HK-2 (cell line): Measurements from ENCODE around the gene DGCR8.
A peak's percentile ranks its signal among the peaks of the same experiment; 100 is the strongest.

ENCODE experiments used
- DNase-seq: peaks from one replicate; pipeline ENCODE4 v3.0.0-alpha.2; 2018; ENCODE audit not compliant: unreplicated experiment

Gene DGCR8

DNA sequence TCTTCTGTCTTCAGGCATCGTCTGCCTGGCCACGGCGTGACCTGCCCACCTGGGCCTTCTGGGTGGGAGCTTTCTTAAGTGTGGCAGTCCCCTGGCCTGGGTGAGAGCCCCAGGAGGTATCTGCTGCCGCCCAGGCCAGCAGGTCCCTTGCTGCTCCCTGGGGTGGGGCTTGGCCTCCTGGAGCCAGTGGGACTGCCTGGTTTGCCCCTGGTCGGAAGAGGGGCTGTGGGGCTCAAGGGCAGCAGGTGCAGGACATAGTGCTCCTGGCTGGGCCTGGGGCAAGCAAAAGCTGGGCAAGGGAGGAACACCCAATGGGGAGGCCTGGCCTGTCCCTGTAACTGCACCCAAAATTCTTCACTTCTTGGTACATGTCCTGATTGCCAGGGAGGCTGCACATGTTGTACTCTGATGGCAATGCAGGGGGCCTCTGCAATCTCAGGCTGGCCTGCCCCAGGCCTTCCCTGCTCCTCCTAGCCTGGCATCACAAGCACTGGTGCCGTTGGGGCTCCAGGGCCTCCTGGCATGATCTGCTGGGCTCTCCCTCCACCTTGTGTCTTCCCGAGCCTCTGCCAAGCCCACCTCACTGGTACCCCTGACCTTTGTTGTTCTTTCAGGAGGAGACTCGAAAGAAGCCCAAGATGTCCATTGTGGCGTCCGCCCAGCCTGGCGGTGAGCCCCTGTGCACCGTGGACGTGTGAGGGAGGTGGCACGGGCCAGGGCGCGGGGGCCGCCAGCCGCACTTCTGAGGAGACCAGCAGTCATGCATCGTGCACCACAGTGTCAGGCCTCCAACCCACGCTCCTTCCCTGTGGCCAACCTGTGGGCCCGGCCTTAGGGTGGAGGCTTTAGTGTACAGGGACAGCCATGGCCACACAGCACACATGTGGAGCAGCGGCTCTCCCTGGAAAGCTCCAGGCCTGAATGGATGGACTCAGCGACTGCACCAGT, 29.6 kb downstream of the DGCR8 start:
- no peak for DNase-seq

DNA sequence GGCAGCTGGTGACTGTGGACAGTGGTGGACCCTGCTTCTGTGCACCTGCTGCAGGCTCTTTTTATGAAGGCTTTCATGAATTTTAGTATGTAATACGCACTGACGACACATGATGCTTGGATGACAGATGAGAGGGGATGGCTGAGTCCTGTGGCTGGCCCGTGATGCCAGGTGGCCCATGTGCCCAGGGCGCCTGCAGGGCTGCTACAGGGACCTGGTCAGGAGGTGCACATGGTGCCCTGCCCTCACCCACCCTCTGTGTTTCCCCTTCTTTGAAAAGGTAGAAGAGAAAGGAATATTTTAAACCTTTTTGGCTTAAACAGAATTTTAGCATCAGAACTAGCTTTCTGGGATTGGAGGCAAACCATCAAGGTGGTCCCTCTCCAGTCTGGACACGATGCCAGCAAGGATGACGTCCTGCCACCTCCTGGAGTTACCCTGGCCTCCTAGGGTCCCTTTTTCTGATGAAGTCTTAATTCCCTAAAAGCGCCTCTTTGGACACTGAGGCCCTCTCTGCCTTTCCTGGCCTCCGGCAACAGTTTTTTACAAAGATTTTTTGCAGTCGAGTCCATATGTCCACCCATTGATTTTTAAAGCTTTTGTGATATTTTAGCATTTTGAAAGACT, 30.4 kb downstream of the DGCR8 start:
- no peak for DNase-seq

DNA sequence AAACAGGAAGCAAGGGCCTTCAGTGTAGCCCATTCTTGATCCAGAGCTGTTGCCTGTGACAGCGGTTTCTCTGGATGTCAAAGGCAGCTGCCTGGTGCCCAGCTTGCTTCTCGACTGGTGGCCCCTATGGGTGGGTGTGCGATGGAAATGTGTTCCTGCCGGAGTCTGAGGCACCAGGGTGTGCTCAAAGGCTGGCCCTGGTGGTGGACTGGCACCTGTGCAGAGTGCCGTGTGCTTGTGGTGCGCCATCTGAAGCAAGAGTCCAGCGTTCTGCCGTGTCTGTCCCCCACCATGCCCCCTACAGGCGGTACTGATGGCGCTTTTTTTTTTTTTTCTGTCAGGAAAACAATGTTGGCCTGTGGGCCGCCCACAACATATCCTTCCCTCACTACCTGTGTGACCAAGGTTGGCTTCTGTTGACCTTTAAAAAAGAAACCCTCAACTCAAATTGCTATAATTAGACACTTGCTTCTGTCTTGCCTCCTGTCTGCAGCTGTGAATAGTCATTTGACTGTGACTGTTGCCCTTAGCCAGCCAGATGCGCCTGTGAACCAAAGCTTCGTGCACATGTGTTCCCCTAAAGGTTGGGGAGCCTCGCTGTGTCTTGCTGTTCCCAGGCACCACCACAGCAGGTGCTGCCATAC, 31.1 kb downstream of the DGCR8 start:
- DNase-seq, result no peak

DNA sequence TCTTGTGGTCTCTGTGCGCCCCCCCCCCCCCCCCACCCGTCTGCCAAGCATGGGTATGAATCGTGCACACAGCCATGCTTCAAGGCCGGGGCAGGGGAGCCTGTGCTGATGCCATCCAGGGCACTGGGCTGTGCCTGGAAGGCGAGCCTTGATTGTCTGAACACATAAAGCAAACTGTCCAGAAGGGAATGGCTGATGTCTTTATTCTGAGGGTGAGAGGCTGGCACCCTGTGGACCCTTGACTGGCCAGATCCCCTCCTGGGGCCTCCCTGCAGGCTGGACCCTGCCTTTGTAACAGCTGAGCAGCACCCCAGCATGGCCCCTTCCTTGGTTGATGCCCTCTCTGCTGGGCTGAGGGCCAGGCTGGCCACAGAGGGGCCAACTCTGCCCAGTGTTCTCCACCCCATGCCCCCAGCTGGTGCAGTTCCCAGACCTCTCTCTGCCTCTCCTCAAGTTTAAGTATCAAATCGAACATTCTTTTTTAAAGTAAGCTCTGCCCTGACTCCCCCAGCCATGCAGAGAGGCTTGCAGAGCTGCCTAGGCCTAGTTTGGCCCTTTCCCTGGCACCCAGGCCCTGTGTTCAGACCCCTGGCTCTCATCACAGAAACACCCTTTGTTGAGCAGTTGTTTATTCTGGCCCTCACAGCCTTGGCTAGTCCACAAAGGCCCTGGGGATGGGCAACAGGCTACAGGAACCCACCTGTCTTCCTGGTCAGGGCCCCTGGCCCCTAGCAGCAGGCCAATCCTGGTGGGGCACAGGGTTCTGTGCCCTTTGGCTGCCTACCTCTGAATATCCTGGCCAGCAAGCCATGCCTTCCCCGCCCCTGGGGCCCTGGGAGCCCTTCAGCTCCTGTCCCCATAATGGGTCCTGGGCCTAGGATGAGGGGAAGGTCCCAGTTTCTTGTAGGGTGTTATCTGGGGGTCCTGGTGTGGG, 31.9 kb downstream of the DGCR8 start:
- no peak for DNase-seq

DNA sequence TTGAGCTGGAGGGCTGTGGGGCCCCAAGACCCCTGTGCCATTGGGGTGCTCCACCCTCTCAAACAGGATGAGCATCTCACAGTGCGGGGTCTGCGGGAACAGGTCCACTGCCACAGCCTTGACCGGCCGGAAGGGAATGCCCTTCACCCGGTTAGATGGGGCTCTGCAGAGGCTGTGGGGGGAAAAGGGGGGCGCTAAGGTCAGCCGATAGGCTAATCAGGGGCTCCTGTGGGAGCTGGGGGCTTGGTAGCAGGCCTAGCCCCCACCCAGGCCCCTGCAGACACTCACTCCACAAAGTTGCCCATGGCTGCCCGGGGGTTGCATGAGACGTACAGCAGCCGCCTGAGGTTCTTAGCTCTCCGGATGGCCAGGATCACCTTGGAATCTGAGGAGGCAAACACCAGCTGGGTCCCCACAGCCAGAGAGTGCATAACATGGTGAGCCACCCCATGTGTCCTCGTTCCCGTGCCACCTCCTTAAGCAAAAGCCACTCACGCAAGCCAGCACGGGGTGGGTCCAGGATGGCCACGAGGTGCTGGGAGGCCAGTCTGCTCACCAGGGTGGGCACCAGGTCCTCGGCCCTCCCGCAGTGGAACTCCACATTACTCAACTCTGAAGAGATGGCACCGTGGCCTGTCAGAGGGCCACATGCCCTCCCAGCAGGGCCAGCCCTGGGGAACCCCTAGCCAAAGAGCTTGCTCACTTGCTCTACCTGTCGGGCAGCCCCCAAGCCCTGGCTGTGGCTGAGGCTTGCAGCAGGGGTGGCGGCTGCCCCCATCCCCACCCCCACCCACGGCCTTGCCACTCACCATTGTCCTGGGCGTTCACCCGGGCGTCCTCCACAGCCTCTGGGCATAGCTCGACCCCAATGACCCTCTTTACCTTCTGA, 32.8 kb downstream of the DGCR8 start:
- DNase-seq, result no peak

DNA sequence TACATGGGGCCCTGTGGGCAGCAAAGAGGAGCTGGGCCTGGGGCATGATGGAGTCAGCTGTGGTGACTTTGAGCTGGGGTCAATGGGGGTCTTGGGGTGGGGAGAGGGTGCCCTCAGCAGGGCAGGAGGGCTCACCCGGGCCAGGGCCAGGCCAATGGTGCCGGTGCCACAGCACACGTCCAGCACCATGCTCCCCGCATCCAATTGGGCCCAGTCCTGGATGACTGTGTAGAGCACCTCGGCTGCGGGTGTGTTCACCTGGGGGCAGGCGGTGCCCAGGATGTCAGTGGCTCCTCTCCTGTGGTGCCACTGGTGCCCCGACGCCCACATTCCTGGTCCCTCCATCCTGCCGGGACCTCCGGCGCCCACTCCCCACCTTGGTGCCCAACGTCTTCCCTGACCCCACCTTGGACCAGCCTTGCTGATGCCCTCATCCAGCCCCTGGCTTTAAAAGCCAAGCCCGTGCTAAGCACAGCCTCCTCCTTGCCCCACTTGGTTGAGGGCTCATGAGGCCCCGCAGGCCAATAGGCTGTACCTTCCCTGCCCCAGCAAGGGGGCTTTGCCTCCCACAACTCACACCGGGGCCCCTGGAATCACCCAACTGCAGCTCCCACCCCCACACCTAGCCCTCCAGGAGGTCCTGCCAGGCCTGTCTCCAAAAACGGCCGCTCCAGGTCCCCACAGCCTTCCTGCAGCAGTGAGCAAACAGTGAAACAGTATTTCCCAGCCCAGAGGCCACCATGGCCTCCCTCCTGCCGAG, 33.7 kb downstream of the DGCR8 start:
- DNase-seq, result no peak

DNA sequence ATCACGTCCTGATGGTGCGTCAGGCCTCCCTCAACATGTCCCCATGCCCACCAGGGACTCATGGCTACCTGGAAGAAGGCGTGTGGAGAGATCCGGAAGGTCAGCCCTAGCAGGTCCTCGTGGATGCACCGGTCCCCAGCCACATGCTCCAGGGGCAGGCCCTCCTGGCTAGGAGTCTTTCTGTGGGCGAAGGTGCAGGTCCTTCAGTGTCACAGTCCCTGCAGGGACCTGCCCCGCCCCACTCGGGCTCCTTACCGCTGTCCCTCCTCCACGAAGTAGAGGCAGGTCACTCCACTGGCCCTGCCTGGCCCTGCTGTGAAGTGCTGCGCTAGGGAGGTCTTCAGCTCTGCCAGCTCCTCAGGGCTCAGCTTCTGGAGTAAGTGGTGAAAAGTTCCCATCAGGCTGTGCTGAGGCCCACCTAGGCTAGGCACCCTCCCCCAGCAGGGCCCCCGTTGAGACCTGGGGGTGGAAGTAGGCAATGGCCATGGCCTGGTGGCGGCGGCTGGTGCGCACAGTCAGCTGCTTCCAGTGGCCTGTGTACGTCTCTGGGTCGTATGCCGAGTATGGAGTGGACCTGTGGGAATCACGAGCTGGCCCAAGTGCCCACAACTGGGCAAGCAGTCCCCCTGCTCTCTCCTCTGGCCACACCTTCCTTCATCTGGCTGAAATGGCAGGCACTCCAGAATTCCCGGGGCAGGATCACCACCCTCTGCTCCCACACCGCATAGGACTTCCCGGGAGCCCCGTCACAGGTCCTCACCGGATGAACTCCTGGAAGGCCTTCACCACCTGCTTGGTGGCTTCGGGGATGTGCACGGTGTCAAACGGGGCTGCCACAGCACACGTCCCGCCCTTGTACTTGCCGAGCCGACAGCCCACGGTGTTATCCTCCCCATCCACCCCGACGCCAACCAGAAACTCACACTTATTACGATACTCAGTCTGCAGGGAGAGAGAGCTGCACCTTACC, 34.8 kb downstream of the DGCR8 start:
- DNase-seq, result no peak

DNA sequence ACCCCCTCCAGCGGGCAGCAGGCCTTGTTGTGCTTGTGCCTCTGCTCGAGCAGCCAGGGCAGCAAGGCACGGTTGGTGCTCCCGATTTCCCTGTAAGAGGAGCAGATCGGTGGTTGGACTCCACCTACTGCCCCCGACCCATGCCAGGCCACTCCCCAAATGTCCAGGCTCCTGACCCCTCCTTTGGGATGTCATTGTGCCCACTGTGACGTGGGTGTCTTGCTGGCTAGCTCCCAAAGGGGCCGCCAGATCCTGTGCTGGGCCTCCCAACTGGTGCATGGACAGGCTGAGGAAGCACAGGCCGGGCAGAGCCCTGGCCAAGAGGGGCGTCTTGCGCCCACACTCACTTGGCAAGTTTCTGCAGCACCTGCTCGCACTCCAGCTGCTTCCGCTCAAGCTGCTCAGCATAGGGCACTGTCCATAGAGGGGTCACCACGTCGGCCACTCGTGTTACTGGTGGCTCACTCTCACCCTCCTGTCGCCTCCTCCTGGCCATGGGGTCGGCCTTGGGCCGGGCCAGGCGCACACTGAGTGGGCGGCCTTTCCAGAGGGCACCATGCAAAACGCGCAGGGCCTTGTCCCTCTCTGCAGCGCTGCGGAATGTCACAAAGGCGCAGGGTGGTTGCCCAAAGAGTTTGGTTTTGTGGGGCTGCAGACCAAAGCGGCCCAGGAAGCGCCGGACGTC, 35.8 kb downstream of the DGCR8 start, which contains the start of gene RANBP1:
RANBP1 (plus strand) TSS at position 414 of the 685 bp plus-strand sequence; CDS start at position 495, 81 bp downstream.
- no peak for DNase-seq

DNA sequence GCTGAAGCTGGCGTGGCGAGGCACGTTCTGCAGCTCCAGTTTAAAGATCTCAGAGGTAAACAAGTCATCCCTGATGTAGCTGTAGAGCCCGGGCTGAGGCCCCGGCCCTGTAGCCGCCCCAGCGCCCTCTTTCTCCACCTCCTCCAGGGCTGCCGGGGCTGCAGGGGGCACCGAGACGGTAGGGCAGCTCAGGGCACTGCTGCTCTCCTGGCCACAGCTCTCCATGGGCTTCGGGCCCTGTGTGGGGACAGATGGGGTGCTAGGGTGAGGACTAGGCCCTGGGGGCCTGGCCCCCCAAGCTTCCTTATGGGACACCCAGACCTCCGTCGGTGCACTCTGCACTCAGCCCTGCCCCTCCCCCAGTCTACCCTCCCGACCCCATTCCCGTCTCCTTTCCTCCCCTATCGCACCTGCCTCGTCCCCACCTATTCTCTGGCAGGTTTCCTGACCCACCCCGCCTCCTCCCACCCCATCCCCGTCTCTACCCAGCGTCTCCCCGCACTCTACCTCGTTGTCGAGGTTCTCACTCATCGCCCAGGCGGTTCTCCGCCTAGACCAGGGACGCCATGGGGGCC, 36.4 kb downstream of the DGCR8 start:
- no peak for DNase-seq

DNA sequence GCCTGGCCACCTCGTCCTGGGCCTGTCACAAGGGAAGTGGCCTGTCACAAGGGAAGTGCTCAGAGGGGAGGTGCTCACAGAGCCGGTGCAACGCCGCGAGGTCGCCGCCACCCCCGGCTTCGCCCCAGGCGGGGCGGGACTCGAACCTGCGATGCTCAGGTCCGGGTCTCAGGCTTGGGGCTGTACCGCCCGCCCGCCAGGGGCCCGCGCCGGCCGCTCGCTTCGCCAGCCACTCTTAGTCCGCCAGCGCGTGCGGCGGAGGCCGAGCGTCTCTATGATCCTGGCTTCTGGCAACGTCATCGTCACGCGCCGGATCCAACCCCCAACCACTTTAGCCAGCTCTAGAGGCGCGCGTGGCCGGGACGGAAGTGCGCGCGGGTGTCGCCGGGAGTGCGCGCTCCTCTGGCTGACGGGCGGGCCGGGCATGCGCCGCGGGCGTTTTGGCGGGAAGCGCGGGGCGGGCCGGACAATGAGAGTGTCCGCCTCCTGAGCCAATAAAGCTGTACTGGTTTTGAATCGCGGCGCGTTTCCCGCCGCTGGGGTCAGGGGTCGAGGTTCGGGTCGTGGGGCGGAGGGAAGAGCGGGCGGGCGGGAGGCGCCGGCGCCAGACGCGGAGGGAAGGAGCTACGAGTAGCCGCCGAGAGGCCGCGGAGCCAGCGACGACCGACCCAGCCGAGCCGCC, 37.1 kb downstream of the DGCR8 start, which contains the start of gene TRMT2A:
TRMT2A (minus strand) TSS at position 276 of the 682 bp plus-strand sequence. CDS start 320 bp downstream, outside the sequence.
- peak; percentile 96 for DNase-seq

DNA sequence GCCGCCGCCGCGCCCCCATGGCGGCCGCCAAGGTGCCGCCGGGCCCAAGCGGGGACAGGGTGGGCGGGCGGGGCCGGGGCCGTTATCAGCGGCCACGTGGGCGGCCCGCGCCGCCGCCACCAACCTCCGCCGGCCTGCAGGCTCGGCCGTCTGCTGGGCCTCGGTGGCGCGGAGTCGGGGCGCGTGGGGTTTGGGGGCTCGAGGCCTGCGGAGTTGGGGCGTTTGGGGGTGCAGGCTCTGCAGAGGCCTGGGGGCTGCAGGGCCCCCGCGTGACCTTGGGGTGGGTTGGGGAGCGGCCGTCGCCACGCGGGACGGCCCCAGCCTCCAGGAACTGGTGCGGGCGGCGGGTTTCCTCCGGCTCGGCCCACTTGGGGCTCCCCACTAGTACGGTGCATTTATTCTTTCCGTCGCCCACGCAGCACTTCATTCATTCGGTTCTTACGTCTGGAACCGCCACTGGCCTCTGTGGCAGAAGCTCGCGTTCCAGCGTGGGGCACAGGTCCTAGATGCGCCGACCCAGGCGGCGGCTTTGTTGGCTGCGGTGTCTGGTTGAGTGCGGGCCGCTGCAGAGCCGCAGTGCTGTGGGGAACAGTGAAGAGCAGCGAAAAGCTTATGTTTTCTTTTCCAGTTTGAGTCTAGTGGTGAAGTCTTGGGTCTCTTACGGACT, 37.7 kb downstream of the DGCR8 start:
- no peak for DNase-seq

DNA sequence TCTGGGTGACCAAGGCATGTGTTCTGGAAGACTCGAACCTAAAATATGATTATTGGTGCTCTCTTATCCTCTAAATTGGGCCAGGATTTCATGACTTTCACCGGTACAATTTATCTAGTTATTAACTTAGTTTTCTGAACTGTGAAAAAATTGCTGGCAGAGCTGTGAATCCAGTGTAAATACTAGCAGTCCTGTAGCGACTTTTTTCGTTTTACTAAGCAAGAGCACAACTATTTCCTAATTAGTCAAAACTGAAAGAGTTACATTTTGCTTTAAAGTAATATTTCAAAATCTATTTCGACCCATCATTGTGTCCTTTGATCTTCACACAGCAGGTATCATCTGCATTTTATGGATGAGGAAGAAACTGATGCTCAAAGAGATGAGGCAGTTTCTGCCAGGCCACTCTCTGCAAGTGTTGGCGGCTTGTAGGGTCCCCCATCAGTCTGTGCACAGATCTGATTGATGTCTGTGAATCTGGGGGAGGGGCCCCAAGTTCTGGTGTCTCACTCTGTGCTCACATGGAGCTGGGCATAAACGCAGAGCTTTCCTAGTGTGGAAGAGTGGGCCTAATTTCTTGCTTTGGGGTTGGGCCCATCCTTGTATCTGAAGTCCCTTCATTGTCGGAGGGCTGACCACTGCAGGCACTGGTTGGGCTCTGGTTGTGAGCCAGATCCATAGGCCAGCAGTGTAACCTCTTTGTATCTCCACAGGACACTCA, 38.4 kb downstream of the DGCR8 start:
- no peak for DNase-seq

DNA sequence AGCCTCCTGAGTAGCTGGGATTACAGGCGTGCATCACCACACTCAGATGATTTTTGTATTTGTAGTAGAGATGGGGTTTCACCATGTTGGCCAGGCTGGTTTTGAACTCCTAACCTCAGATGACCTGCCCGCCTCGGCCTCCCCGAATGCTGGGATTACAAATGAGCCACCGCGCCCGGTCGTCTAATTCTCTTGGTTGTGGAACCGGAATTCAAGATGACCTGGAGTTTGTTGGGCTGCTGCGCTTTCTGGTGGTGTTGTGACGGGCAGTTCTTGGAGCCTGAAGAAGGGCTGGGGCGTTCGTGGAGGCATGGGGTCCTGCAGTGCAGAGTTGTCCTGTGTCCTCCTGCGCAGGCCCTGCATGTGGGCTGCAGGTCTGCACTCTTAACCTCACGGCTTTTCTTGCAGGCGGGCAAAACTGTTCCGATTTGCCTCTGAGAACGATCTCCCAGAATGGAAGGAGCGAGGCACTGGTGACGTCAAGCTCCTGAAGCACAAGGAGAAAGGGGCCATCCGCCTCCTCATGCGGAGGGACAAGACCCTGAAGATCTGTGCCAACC, 41.9 kb downstream of the DGCR8 start:
- no peak for DNase-seq

DNA sequence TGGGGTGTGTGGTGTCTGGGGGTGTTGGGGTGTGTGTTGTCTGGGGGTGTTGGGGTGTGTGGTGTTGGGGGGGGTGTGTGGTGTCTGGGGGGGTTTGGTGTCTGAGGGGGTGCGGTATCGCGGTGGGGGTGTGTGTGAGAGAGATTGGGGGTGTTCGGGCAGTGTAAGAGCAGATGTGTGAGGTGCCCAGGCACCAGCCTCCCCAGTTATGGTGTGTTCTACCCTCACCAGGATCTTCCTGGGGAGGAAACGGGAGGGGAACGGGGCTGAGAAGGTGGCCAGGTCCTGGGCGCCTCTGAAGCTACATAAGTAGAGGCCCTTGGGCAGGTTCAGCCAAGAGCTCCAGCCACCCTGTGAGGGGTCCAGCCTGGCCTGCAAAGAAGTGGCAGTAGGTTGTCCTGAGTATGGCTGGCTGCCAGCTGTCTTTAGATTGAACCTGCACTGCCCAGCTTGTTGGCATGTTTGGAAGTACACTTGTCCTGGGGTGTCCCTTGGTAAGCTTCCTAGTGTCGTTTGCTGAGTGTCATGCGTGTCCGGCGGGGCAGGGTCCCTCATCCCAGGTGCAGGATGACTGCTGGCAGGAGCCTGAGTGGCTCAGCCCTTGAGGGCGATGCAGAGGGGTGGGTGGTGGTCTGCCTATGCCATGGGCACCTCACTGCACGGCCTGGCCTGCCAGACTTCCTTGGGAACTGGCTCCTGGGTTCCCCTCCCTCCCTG, 43.5 kb downstream of the DGCR8 start:
- no peak for DNase-seq
